Smooth muscle cell (in vitro differentiated cells): ENCODE data around the gene SERTAD1. TPM values are rescaled to one million over a fixed set of nuclear protein-coding genes. Genes with fewer than 3 reads are reported as not detected.

Source experiments
- DNase-seq: peaks from one replicate; lab custom pipeline; 2025; ENCODE audit not compliant: unreplicated experiment; lab: John Stamatoyannopoulos, UW
- H2AFZ ChIP-seq: fragments of 200-600 bp; sonication (generic); 2 replicates; pipeline ENCODE4 v1.6.0; 2016; ENCODE audit warnings: antibody characterized with exemption, low read depth, mild to moderate bottlenecking
- H3F3A ChIP-seq: fragments of 200-600 bp; sonication (generic); 2 replicates; pipeline ENCODE4 v1.6.0; 2017; ENCODE audit warnings: antibody characterized with exemption, low read depth
- H3K27ac ChIP-seq: fragments of 200-600 bp; sonication (generic); 2 replicates; pipeline ENCODE4 v1.5.1; 2016; ENCODE audit warnings: low read depth, mild to moderate bottlenecking
- H3K27me3 ChIP-seq: fragments of 200-600 bp; sonication (generic); 2 replicates; pipeline ENCODE4 v1.6.1; 2016; ENCODE audit warnings: low read depth, mild to moderate bottlenecking
- H3K36me3 ChIP-seq: fragments of 200-600 bp; sonication (generic); 2 replicates; pipeline ENCODE4 v1.5.1; 2016; ENCODE audit warnings: low read depth
- H3K4me1 ChIP-seq: fragments of 200-600 bp; sonication (generic); 2 replicates; pipeline ENCODE4 v1.5.1; 2016; ENCODE audit warnings: low read depth
- H3K4me2 ChIP-seq: fragments of 200-600 bp; sonication (generic); 2 replicates; pipeline ENCODE4 v1.6.0; 2016; ENCODE audit warnings: mild to moderate bottlenecking
- H3K4me3 ChIP-seq: fragments of 200-600 bp; sonication (generic); 2 replicates; pipeline ENCODE4 v1.5.1; 2016; ENCODE audit warnings: mild to moderate bottlenecking
- H3K79me2 ChIP-seq: fragments of 200-600 bp; sonication (generic); 2 replicates; pipeline ENCODE4 v1.6.0; 2016; ENCODE audit warnings: low read depth, mild to moderate bottlenecking
- H3K9ac ChIP-seq: fragments of 200-600 bp; sonication (generic); 2 replicates; pipeline ENCODE4 v1.6.0; 2016; ENCODE audit warnings: low read depth
- H3K9me3 ChIP-seq: fragments of 200-600 bp; sonication (generic); replicated peaks from 2 replicates; pipeline ENCODE4 v1.5.1; 2016; ENCODE audit warnings: low read depth
- H4K20me1 ChIP-seq: fragments of 200-600 bp; sonication (generic); 2 replicates; pipeline ENCODE4 v1.6.0; 2016; ENCODE audit warnings: low read depth
- CTCF ChIP-seq: fragments of 200-600 bp; sonication (generic); IDR thresholded peaks from 2 replicates; pipeline ENCODE4 v1.5.1; 2017; ENCODE audit warnings: borderline replicate concordance, mild to moderate bottlenecking, antibody characterized with exemption; ENCODE audit not compliant: insufficient read depth, poor library complexity, severe bottlenecking
- WGBS: methylation state at CpG from one replicate; pipeline ENCODE4 v1.1.7; 2016; ENCODE audit warnings: low lambda C conversion rate; 5-methylcytosine and 5-hydroxymethylcytosine counted together
- polyA plus RNA-seq: library from polyadenylated mRNA; unstranded; fragments of >200 nt; fragmentation: Nextera tagmentation; extraction: Ambion mirVana; gene quantifications from 2 replicates; pipeline ENCODE4 v1.2.1, GENCODE V29; 2016
- total RNA-seq: library from RNA; depleted of rRNA; stranded (reverse); fragments of >200 nt; gene quantifications from 2 replicates; pipeline ENCODE4 v1.2.3, GENCODE V29; 2014

SERTAD1 gene
- total and polyA plus RNA-seq, 2 experiments from 2014 or later: 44.0 to 67.2 TPM

- H3K9me3 ChIP-seq: no peaks in the 10 kb centered on the region
- H3K4me2 ChIP-seq: no peak overlapping the region
- no peaks in the 10 kb centered on the region for H3K4me1 ChIP-seq
- H4K20me1 ChIP-seq: no peaks in the 10 kb centered on the region
- no peak overlapping the region for H3K27ac ChIP-seq
- WGBS: 95% methylated on average over 33 of the region's 37 CpGs
- H3K4me3 ChIP-seq: no peak overlapping the region
- no peak overlapping the region for H3K9ac ChIP-seq
- H3F3A ChIP-seq: no peaks in the 10 kb centered on the region
- DNase-seq: no peak
- no peaks in the 10 kb centered on the region for H3K79me2 ChIP-seq
- no peaks in the 10 kb centered on the region for H3K27me3 ChIP-seq
- no peak overlapping the region for H2AFZ ChIP-seq
- TF ChIP-seq CTCF: no peak
- no peaks in the 10 kb centered on the region for H3K36me3 ChIP-seq
Measured at GRCh38 chr19:40380199-40381037, 45.4 kb downstream of the SERTAD1 start.

GRCh38 chr19:40379446-40380198 is 46.2 kb downstream of the SERTAD1 start:
- Histone ChIP-seq H3F3A (no peaks in the 10 kb centered on the region), H3K9ac (no peak overlapping the region), H4K20me1 (no peaks in the 10 kb centered on the region), H3K4me3 (no peak overlapping the region), H3K4me1 (no peaks in the 10 kb centered on the region), H2AFZ (no peak overlapping the region), H3K27me3 (no peaks in the 10 kb centered on the region), H3K79me2 (no peaks in the 10 kb centered on the region), H3K9me3 (no peaks in the 10 kb centered on the region), H3K36me3 (no peaks in the 10 kb centered on the region), H3K27ac (no peak overlapping the region), H3K4me2 (no peak overlapping the region)
- TF ChIP-seq CTCF: no peak
- DNase-seq: no peak
- 94% methylated on average over 9 of the region's 11 CpGs for WGBS

- H3K9ac ChIP-seq: no peak overlapping the region
- TF ChIP-seq CTCF: no peak
- no peaks in the 10 kb centered on the region for H4K20me1 ChIP-seq
- H3K9me3 ChIP-seq: no peaks in the 10 kb centered on the region
- DNase-seq: no peak
- H3K27me3 ChIP-seq: no peaks in the 10 kb centered on the region
- H2AFZ ChIP-seq: no peak overlapping the region
- H3K27ac ChIP-seq: no peak overlapping the region
- no peak overlapping the region for H3K4me3 ChIP-seq
- no peaks in the 10 kb centered on the region for H3K79me2 ChIP-seq
- no peaks in the 10 kb centered on the region for H3K4me1 ChIP-seq
- no peaks in the 10 kb centered on the region for H3F3A ChIP-seq
- 100% methylated on average over 2 of the region's 2 CpGs for WGBS
- no peaks in the 10 kb centered on the region for H3K36me3 ChIP-seq
- no peak overlapping the region for H3K4me2 ChIP-seq
Measured at GRCh38 chr19:40378509-40378908, 47.3 kb downstream of the SERTAD1 start.
